PC-9 (cell line): ENCODE data around the gene LSR.

Experiments
- EZH2 ChIP-seq: fragments of 200-600 bp; sonication (generic); IDR thresholded peaks from 2 replicates; pipeline ENCODE4 v1.8.0; 2017; ENCODE audit warnings: antibody characterized with exemption, low read depth
- TF ChIP-seq, protein P1 (sequence below): fragments of 200-600 bp; sonication (generic); conservative IDR thresholded peaks from 2 replicates; pipeline ENCODE4 v1.6.1; 2017; ENCODE audit warnings: mixed run types, antibody characterized with exemption, mild to moderate bottlenecking, moderate library complexity

DNA sequence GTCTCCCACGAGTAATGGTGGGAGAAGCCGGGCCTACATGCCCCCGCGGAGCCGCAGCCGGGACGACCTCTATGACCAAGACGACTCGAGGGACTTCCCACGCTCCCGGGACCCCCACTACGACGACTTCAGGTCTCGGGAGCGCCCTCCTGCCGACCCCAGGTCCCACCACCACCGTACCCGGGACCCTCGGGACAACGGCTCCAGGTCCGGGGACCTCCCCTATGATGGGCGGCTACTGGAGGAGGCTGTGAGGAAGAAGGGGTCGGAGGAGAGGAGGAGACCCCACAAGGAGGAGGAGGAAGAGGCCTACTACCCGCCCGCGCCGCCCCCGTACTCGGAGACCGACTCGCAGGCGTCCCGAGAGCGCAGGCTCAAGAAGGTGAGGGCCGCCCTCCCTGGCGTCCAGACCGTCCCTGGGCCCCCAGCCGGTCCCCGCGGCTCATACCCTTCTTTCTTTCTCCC is 18.6 kb downstream of the LSR start:
- TF ChIP-seq, protein P1, sequence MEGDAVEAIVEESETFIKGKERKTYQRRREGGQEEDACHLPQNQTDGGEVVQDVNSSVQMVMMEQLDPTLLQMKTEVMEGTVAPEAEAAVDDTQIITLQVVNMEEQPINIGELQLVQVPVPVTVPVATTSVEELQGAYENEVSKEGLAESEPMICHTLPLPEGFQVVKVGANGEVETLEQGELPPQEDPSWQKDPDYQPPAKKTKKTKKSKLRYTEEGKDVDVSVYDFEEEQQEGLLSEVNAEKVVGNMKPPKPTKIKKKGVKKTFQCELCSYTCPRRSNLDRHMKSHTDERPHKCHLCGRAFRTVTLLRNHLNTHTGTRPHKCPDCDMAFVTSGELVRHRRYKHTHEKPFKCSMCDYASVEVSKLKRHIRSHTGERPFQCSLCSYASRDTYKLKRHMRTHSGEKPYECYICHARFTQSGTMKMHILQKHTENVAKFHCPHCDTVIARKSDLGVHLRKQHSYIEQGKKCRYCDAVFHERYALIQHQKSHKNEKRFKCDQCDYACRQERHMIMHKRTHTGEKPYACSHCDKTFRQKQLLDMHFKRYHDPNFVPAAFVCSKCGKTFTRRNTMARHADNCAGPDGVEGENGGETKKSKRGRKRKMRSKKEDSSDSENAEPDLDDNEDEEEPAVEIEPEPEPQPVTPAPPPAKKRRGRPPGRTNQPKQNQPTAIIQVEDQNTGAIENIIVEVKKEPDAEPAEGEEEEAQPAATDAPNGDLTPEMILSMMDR, result no peak
- TF ChIP-seq EZH2, result no peak
